Stimulated activated CD8-positive, alpha-beta memory T cell treated with anti-CD3 and anti-CD28 coated beads, Interleukin-7, amount 100 ng/mL, for 1 hour (primary cell): ENCODE data around the gene HMCES.
A peak's percentile ranks its signal among the peaks of the same experiment; 100 is the strongest.
"Not testable (repeated sequence)": the region's sequence is repeated elsewhere in the genome, so short reads cannot be mapped to it uniquely, and the experiment has no call there.

ENCODE experiments used
- DNase-seq, 2 donors: peaks; one replicate each; pipeline ENCODE4 v3.0.0-alpha.2; 2020; ENCODE audit warnings: low read depth in 2 of 2

HMCES gene

DNA sequence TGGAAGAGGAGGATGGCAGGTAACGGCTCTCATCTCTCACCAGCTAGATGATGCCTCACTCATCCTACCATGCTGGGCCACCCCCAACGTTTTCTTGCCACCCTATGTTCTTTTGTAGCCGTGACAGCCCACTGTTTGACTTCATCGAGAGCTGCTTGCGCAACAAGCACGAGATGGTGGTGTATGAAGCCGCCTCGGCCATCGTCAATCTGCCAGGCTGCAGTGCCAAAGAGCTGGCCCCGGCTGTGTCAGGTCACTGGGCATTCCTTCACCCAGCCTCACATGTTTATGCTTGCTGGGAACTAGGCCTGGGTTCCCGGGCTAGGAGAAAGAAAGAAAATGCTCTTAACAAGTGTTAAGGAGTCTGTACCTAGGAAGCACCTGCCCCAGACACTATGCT, 21.1 kb upstream of the HMCES start:
- no peak for DNase-seq

DNA sequence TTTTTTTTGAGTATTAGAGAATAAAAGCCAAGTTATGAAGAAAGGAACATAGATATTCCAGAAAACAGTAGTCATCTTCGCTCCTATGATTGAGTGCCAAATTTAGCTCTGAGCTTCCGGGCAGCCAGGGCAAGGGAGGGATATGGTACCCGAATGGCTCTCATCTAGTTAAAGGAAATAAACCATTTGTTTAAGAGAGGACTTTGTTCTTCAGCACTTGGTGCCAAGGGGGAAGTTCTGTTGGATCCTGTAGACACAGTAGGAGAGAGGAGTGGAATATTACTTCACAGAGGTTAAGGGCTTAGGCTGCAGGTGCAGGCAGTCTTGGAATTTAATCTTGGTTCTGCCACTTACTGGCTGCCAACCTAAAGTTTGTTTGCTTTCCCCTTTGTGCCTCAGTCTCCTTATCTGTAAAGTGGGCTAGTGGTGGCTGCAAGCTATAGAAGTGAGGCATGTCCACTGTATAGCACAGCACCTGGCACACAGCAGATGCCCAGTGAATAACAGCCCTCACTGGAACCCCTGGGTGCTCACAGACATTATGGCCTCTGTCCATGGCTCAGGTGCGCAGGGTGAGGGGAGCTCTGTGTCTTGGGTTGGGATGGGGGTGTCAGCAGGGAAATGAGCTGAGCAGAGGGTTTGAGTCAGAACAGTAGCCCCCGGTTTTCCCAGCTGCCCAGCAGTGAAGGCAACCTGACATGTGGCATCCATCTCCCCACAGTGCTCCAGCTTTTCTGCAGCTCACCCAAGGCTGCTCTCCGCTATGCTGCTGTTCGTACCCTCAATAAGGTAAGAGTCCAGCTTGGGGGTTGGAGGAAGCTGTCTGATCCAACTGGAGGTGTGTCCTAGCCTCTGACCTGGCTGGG, 18.8 kb upstream of the HMCES start:
- no peak for DNase-seq

DNA sequence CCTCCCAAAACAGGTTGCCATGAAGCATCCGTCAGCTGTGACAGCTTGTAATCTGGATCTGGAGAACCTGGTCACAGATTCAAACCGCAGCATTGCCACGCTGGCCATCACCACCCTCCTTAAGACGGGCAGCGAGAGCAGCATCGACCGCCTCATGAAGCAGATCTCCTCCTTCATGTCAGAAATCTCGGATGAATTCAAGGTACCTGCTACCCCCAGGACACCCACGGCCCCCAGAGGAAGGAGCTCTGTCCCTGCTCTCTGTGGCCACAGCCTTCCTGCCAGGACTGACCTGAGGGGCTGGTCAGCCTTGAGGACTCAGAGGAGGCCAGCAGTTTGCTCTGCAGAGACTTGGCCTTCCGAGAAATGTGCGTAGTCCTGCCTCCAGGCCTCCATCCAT, 18.1 kb upstream of the HMCES start:
- DNase-seq, result no peak

DNA sequence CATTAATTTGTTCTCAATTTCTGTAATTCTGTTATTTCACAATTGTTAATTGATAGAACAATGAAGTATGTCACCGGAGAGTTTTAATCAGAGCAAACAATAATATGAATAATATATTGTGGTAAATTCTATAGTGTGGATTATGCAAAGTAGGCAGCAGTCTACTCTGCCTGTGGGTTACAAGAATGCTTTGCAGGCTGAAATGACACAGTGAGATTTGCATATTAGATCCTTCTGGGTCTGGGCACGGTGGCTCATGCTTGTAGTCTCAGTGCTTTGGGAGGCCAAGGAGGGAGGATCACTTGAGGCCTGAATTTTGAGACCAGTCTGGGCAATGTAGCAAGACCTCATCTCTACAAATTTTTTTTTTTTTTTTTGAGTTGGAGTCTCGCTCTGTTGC, 16.8 kb upstream of the HMCES start:
- DNase-seq, result no peak

DNA sequence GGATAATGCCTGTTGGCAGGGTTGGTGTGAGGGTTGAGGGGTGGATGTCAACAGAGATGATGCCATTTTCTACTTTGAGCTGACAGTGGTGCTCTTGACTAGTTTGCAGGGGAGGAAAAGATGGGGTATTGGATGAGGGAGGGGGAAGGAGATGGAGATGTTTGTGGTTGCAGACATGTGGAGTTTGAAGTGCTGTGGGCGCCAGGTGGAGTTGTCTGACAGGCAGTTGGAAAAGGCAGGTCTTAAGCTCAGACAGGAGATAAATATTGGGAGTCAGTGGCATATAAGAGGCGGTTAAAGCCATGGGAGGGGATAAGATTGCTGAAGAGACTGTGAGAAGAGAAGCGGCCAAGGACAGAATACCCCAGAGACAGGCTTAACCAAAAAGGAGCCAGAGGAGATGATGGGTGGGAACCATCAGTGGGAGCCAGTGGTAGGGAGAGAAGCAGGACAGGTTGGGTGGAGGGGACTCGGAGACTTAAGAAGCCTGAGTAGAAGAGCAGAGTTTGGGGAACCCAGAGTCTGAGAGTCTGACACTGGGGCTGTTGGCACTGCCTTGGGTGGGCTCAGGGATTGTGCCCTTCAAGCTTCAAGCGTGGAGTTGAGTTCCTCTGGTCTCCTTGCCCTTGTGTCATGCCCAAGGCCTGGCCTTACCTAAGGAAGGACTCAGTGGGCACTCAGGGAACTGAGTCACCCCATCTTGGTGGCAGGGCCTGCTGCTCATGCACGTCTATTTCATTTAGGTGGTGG, 15.3 kb upstream of the HMCES start:
- no peak for DNase-seq

DNA sequence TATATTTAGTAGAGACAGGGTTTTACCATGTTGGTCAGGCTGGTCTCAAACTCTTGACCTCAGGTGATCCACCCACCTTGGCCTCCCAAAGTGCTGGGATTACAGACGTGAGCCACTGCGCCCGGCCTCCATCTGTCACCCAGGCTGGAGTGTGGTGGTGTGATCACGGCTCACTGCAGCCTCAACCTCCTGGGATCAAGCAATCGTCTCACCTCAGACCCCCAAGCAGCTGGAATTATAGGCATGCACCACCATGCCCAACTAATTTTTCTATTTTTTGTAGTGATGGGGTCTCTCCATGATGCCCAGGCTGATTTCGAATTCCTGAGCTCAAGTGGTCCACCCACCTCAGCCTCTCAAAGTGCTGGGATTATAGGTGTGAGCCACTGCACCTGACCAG, 13.7 kb upstream of the HMCES start:
- not testable (repeated sequence) for DNase-seq

DNA sequence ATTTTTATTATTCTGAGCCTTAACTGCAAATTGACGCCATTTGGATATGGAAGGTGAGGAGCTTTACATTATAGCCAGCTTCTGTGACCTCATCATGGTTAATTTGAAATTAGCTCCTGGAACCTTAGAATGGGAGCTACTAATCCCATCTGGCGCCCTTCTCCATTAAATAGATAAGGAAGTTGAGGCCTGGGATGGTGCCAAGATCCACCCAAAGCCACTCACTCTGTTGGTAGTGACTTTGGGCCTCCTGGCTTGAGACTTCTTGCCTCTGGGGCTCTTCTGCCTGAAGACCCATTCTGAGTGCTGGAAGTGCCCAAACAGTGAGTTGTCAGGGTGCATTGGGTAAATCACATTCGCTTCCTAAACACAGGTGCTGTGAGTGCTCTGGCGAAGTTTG, 12.0 kb upstream of the HMCES start:
- no peak for DNase-seq

DNA sequence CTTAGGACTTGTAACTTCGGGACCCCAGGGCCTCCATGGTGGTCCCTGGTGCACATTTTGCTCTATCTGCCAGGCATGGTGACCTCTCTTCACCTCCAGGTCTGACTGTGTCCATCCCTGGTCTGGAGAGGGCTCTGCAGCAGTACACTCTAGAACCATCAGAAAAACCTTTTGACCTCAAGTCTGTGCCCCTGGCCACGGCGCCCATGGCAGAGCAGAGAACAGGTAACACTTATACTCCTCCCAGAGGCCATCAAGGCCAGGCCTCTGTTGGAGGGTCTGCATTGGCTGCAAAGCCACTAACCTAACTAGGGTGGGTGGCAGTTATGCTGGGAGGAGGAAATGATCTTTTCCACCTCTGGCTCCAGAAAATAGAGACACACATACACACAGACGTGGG, 10.3 kb upstream of the HMCES start:
- DNase-seq, result no peak

DNA sequence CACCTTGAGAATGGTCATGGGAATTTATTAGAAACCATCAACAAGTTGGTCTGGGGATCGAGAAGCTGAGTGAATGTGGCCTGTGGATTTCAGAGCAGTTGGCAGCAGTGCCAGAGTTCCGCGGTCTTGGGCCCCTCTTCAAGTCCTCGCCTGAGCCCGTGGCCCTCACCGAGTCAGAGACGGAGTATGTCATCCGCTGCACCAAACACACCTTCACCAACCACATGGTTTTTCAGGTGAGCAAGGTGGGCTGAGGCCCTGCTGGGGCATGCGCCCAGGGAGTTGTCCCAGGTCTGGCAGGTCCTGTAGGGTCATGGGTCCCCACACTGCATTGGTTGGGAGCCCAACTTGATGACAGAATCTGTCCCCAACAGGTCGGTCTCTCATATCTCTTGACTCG, 7.0 kb upstream of the HMCES start:
- DNase-seq, result no peak

DNA sequence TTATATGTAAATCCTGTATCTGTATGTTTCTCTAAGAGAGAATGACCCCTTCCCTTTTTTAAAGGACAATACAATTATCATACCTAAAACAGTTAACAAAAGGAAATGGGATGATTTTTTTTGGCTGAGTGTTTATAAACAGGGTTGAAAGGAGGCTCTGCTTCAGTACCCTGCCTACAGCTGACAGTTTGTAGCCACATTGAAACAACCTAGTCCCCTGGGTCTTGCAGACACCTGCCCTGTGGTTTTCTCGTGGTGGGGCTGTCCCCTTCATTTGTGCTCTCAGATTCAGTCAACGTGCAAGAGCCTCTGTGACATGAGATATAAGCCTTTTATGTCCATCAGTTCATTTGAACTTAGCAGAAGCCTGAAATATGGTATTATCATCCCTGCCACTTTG, 2.3 kb upstream of the HMCES start:
- no peak for DNase-seq

DNA sequence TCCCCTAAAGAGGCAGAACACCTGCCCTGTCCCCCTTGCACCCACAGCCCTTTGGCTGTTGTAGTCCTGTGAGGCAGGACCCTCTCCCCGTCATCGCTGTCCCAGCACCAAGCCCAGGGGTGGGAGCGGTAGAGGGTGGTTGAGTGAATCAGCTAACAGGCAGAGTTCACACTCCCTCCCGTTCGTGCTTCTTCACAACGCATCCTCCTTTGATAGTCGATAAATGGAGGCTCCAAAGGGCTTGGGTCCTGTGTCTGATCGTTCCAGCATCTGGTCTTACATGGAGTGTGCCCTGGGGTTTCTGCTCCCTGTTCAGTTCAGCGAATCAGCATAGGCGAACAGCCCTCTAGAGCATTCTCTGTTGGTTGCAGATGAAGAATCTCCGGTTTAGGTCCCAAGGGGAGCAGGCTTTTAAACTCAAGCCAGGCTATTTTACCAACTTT, 820 bp upstream of the HMCES start:
- DNase-seq, result no peak

DNA sequence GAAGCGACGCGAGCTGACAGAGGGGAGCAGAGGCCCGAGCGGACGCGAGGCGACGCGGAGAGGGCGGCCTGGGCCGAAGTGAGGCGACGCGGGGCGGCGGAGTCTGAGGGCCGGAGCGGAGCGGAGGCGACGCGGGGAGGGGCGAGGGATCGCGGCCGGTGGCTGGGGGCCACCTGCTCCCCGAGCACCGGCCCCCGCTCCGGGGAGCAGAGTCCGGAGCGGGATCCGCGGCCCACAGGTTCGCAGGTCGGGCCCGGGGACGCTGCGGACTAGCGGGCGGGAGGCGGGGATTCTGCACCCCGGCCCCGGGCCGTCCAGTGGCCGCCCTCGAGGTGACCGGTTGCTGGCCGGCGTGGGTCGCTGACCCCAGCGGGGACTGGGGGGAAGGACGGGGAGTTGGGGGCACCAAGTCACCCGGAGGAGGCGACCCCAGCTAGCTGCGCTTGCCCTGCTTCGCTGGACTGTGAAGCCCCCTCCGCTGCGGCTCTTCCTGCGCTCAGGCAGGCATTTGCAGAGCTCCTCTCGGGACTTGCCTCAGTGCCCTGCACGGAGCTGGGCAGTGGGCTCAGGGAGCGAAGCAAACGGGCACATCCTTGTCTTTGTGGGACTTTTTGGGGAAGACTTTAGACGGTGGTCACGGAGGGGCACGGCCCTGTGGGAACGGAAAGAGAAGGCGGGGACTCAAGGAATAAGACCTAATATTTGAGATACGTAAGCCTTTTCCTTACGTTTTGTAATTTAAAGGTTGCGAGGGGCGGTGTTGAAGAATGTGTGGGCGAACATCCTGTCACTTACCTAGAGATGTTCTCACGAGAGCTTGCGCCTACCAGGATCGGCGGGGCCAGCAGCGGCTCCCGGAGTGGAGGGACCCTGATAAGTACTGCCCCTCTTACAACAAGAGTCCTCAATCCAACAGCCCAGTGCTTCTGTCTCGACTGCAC, 566 bp downstream of the HMCES start:
- peak in 1 of 2 donors; percentile 25 for DNase-seq

DNA sequence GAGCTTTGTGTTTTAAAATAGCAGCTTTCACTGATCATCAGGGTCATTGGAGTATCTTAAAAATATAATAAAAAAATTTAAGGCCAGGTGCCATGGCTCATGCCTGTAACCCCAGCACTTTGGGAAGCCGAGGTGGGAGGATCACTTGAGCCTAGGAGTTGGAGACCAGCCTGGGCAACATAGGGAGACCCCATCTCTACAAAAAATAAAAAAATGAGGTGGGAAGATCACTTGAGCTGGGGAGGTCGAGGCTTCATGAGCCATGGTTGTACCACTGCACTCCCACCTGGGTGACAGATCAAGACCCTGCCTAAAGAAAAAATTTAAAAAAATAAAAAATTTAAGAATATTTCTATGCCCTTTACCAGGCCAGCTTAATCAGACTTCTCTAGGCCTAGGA, 1.5 kb downstream of the HMCES start:
- DNase-seq, result no peak

DNA sequence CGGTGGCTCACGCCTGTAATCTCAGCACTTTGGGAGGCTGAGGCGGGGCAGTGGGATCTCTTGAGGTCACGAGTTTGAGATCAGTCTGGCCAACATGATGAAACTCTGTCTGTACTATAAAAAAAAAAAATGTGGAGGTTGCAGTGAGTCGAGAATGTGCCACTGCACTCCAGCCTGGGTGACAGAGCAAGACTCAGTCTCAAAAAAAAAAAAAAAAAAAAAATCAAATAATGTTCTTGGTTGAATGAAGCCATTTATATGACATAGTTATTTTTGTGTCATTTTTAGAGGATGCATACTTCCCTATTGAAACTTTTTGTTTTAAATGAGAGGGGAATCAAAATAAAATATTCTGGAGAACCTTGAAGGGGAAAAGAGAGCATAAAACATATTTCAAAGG, 3.1 kb downstream of the HMCES start:
- no peak for DNase-seq

DNA sequence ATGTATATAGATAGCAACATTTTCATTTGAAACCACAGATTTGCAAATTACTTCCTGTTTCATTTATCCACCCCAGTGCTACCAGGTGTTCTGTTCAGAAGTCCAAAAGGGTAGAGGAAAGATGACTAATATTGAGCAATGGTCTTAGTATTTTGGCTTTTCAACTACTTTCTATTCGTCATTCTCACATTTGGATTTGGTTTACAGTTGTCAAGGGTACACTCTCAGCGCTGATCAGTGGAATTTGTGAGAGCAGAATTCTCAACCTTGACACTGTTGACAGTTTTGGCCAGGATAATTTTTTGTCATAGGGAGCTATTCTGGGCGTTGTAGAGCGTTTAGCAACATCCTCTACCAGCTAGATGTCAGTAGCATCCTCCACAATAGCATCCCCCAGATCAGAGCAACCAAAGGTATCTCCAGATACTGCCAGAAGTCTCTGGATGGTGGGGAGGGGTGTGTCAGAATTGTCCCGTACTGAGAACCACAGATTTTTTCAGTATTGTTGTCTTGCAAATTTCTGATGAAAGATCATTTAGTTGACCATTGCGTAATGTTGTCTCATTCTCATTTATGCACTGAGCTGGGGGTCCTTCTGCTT, 4.2 kb downstream of the HMCES start:
- DNase-seq, result no peak

DNA sequence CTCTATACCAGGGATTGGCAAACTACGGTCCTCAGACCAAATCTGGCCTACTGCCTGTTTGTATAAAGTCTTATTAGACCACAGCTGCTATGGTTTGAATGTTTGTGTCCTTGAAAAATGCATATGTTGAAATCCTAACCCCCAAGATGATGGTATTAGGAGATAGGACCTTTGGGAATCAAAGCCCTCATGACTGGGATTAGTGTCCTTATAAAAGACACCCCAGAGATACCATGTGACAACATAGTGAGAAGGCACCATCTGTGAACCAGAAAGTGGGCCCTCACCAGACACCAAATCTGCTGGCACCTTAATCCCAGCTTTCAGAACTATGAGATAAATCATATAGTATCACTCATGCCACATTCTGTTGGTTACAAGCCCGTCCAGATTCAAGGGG, 7.4 kb downstream of the HMCES start:
- no peak for DNase-seq

DNA sequence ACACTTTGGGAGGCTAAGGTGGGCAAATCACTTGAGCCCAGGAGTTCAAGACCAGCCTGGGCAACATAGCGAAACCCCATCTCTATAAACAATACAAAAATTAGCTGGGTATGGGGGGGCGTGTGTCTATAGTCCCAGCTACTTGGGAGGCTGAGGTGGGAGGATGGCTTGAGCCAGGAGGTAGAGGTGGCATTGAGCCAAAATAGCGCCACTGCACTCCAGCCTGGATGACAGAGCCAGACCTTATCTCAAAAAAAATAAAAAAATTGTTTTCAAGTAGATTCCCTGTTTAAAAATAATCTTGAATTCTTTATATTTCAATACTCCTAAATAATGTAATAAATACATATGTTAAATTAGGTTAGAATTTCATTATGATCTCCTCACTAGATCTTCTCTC, 9.8 kb downstream of the HMCES start:
- DNase-seq, result no peak

DNA sequence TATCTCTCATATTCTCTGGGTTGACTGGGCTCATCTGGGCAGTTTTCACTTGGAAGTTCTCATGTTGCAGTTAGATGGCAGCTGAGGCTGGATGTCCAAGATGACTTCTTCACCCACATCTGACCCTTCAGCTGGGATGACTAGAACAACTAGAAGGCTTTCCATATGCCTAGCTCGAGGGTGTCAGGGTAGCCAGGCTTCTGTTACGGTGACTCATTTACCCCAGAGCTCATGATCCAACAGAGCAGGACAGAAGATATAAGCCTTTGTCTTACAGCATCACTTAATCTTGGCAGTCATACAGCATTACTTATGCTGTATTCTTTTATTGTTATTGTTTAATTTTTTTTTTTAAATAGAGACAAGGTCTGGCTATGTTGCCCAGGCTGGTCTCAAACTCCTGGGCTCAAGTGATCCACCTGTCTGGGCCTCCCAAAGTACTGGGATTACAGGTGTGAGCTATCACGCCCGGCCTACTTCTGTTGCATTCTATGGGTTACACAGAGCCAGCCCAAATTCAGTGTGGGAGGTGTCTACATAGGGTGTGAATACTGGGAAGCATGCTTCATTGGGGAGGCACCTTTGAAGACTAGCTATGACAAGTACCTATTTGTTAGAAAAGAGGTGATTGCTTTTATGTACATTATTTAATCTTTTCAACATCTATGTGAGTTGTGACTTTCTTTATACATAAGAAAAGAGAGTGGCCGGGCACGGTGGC, 10.7 kb downstream of the HMCES start:
- DNase-seq, result no peak

DNA sequence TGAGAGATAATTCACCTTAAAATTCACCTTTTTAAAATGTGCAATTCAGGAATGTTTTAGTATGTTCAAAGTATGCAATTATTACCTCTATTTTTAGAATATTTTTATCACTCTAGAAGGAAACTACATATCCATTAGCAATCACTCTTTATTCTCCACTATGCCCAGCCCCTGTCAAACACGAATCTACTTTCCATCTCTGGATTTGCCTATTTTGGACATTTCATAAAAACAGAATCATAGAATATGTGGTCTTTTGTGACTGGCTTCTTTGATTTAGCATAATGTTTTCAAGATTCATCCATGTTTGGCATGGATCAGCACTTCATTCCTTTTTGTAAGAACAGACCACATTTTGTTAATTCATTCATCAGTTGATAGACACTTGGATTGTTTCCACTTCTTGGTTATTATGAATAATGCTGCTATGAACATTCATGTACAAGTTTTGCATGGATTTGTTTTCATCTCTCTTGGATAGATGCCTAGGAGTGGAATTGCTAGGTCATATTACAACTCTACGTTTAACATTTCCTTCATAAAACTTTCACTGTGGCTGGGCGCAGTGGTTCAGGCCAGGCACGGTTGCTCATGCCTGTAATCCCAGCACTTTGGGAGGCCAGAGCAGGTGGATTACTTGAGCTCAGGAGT, 12.7 kb downstream of the HMCES start:
- DNase-seq, result no peak

DNA sequence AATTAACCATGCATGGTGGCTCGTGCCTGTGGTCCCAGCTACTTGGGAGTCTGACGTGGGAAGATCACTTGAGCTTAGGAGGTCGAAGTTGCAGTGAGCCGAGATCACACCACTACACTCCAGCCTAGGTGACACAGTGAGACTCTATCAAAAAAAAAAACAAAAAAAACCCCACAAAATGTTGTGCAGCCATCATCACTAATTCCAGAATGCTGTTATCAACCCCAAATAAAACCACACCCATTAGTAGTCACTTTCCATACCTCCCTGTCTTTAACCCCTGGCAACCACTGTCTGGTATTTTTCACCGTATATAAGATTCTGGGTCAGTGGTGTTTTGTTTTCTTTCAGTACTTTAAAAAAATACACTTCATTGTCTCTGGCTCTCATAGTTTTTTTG, 16.6 kb downstream of the HMCES start:
- DNase-seq, result no peak
